Fibroblast of skin of right quadriceps (primary cell): ENCODE measurements around the gene KCNJ6.
"Not testable (repeated sequence)": the region's sequence is repeated elsewhere in the genome, so short reads cannot be mapped to it uniquely, and the experiment has no call there.

Source experiments
- DNase-seq: peaks from one replicate; pipeline ENCODE4 v3.0.0-alpha.2; 2013

KCNJ6 gene

DNA sequence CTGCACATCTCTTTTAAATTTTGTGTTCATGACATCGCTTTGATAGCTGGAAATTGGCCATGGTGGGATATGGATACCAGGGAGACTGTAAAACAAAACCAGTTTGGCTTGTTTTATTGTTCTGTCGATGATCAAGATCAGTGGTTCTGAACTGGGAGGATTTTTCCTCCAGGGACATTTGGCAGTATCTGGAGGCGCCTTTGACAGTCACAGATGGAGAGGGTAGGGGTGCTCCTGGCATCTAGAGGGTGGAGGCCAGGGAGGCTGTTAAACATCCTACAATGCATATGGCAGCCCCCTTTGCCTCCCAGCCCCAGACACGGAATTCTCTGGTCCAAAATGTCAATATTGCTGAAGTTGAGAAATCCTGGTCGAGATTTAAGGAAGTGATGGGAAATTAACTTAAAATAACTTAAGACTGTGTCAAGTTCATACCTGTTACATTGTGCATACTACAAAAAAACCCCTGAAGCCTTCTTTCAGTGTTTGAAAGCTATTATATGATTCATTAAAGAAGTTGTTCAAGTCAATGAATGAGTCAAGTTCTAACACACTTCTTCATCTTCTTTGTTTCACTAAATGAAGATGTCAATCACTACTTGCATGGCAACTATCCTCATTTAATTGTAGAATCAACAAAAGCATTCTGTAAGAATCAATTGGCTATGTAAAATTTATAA, 150.9 kb downstream of the KCNJ6 start:
- no peak for DNase-seq

DNA sequence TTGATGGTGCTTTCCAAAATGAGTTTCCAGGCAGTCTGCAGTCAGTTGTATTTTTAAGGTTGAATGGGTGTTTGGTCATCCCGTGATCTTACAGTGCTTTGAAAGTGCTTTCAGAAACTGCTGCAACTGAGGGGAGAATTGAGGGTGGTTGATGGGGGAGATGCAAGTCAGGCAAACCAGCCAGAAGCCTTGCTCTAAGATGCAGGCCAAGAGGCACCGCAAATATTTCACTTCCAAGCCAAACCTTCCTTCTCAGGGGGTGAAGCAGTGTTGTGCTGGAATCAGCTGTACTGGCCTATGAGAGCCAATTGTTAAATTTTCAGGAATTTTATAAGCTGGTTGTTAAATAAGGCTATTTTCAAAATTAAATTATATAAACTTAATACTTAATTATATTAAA, 151.6 kb downstream of the KCNJ6 start:
- DNase-seq = no peak

- no peak for DNase-seq
These were observed 153.0 kb downstream of the KCNJ6 start for GRCh38 chr21:37763298-37763697.

- no peak for DNase-seq
These were observed 153.7 kb downstream of the KCNJ6 start for GRCh38 chr21:37762606-37763005.

DNA sequence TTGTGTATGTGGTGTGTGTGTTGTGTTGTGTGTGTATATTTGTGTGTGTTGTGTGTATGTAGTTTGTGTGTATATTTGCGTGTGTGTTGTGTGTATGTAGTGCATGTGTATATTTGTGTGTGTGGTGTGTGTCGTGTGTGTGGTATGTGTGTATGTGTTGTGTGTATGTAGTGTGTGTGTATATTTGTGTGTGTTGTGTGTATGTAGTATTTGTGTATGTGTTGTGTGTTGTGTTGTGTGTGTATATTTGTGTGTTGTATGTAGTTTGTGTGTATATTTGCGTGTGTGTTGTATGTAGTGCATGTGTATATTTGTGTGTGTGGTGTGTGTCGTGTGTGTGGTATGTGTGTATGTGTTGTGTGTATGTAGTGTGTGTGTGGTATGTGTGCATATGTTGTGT, 154.9 kb downstream of the KCNJ6 start:
- DNase-seq = not testable (repeated sequence)

- no peak for DNase-seq
These were observed 156.5 kb downstream of the KCNJ6 start for GRCh38 chr21:37759777-37760176.

- peak; percentile 58 for DNase-seq
These were observed 157.3 kb downstream of the KCNJ6 start for GRCh38 chr21:37758982-37759381.

GRCh38 chr21:37757606-37758376, 158.5 kb downstream of the KCNJ6 start:
- no peak for DNase-seq

GRCh38 chr21:37753122-37753599, 163.1 kb downstream of the KCNJ6 start:
- DNase-seq = no peak

DNA sequence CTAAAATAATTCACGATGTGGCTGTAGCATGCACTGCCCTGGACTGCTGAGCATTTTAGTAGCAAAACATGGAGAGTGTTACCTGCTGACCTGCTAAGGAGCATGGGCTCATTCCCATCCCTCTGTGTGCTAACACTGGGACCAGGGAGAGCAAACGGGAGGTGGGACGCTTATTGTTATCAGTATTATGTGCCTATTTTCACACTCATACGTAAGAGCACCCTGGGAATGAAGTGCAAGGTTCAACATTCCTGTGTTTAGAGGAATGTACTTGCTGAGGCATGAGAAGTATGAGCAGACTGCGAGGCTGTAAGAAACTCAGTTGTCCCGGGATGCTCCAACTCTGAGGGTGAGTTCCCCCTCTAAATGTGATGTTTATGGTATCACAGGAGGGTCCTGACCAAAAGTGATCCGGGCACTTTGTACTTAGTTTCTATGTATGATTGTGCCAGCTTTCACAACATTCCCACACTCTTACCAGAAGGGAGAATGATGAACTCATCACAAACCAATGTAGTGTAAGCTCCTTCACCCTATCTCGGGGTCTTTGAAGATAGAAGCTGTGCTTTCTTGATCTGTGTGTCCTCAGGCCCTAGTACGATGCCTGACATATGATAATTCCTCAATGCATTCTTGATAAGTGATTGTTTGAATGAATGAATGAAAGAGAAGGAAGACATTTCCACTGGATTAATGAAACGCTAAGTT, 164.8 kb downstream of the KCNJ6 start:
- DNase-seq = no peak

- no peak for DNase-seq
These were observed 167.1 kb downstream of the KCNJ6 start for GRCh38 chr21:37749132-37749531.

DNA sequence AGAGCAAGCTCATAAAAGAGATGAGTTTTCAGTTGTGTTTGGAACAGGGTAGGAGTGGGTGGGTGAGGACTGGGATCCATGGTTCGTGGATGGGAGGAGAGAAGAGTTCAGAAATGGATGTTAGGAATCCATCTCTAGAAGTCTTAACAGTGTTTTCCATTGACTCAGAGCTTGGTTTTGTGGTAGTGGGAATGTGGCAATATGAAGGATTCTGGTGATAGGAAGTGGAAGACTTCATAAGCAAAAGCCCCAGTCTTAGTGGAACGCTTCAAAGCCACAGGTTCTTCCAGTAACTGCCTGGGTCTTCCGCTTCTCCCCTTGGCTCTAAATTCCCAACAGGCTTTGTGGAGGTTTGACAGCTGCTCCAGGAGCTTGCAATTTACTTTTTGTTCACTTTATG, 167.9 kb downstream of the KCNJ6 start:
- no peak for DNase-seq

- DNase-seq = no peak
These were observed 169.4 kb downstream of the KCNJ6 start for GRCh38 chr21:37746849-37747248.

GRCh38 chr21:37744551-37744950, 171.7 kb downstream of the KCNJ6 start:
- DNase-seq = no peak

- DNase-seq = peak; percentile 35
These were observed 173.7 kb downstream of the KCNJ6 start for GRCh38 chr21:37742532-37742931.

DNA sequence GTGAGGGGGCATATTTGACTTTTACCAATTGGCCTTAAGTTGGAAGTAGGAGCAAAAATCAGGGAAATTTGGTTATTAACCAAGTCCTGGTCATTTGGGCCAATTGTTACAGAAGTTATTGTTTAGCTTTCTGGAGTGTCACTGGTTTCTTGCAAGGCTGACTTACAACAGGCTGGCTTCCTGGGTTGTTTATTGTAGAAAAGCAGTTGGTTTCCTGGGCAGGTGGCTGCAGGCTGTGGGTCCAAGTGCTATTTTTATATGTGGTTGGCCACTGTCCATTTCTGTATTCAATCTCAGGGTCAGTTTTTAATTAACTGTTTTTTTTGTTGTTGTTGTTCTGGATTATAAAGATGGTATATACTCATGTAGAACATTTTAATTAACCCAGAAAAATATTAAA, 174.1 kb downstream of the KCNJ6 start:
- DNase-seq = no peak

GRCh38 chr21:37737996-37738395, 178.3 kb downstream of the KCNJ6 start:
- DNase-seq = no peak

GRCh38 chr21:37737507-37737906, 178.8 kb downstream of the KCNJ6 start:
- DNase-seq = no peak

DNA sequence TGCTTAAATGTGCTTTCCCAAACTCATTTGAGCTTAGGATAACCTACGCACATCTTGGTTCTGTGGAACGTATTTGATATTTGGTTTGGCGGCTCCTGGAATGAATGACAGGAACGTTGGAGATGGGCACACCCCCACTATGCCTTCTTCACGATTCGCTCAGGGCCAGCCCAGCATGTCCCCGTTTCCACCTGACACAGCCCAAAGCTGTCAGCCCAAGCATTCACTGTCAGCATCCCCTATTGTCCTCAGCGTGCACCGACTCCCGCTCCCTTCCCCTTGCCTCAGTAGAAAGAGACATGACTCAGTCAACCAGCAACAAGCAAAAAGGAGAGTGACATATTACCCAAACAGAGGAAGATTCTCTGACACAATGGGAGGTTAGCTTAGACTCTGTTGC, 181.4 kb downstream of the KCNJ6 start:
- no peak for DNase-seq

DNA sequence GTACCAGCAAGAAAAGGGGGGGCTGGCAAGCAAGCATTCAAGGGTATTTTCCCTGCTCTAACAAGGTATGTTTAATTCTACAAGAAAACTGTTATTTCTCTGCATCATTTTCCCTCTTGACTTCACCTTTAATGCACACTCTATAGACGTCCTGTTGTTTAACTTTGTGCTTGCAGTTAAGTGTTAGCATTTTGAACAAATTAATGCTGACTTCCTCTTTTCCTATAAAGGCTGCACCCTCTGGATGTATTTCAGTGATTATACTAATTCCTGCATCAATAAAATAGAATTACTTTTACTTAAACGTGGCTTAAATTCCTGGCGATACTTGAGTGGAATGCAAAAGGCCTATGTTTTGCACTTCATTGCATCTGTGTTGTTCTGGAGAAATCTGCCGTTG, 183.3 kb downstream of the KCNJ6 start:
- no peak for DNase-seq

DNA sequence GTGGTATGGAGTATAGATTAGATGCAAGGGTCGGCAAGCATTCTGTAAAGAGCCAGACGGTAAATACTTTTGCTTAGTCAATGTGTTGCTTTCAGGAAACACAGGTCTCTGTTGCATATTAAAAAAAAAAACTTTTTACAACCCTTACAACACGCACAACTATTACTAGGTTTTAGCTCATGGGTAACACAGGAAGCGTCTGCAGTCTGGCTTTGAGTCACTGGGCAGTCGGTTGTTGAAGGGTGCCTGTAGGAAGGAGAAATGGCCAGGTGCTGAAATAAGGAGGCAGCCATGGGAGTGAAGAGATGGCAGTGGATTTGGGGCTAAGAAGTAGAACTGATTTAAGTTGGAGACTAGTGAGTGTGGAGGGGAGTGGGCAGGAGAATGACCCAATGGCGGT, 192.1 kb downstream of the KCNJ6 start:
- no peak for DNase-seq

- DNase-seq = no peak
These were observed 198.7 kb downstream of the KCNJ6 start for GRCh38 chr21:37717534-37717933.

DNA sequence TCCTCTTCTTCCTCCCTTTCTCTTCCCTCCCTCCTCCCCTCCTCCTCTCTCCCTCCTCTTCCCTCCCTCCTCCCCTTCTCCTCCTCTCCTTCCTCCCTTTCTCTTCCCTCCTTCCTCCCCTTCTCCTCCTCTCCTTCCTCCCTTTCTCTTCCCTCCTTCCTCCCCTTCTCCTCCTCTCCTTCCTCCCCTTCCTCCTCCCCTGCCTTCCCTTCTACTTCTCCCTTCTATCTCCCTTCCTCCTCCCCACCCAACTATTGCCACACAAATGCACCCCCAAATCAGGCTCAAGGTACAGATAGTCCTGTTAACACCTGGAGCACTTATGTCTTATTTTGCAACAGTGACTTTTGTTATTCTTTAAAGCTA, 203.7 kb downstream of the KCNJ6 start:
- DNase-seq = not testable (repeated sequence)
